ENCODE results near the gene SAPCD2. TPM values are rescaled to one million over a fixed set of nuclear protein-coding genes. Genes with fewer than 3 reads are reported as not detected.

Gene SAPCD2
- total and polyA plus RNA-seq, 2 of the 8 experiments (the other 6 are each of a cell fraction or from before 2014, with no cell fraction given) = 12.7 to 32.1 TPM

DNA sequence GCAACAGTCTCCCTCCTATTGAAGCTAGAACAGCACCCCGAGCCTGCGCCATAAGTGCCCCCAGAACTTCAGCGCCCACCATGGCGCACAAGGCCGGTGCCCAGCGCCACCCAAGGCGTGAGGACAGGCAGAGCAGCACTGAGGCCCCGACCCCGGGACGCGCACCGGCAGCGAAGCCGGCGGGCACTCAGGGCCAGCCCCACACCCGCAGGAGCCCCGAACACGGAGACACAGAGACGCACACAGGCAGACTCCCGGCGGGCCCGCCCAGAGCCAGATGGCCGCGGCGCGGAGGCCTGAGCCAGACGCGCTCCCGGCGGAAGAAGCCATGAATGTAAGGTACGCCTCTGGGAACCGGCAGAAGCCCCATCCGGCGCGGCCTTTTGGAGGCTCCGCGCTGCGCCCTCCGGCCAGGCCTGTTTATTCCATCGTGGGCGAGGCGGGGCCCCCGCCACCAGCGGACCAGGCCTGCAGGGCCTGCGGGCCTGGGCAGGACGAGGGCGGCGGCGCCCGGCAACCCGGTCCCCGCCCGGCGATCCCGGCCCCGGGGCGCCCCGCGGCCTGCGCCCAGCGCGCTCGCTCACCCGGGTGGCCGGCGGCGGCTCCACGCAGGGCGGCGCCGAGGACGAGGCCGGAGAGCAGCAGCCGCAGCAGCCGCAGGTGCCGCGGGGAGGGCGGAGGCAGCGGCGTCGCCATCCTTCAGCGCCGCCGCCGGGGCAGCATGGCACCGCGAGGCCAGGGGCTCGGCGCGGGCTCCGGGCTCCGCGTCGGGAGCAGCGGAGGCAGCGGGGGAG, 24.9 kb downstream of the SAPCD2 start:
- H3K4ac ChIP-seq (replicated peaks; ENCODE audit: insufficient read length, low read depth, low read length) = no peak overlapping the region
- H3K4me2 ChIP-seq (ENCODE audit: insufficient read depth in 1 of 2, low read depth in 2 of 2, low read length in 2 of 2) = peak overlapping the region; percentile 34 to 99
- peaks cover 0 to 4% of the 10 kb centered on the region in 2 experiments; a peak in 1 of 4 replicates for H3K79me2 ChIP-seq (ENCODE audit: control insufficient read depth in 1 of 2, insufficient read depth in 2 of 2, low read length in 2 of 2)
- H3K56ac ChIP-seq (replicated peaks; ENCODE audit: insufficient read length, low read depth, low read length) = no peak overlapping the region
- H3K23me2 ChIP-seq (ENCODE audit: low read depth, low read length) = peaks cover 12% of the 10 kb centered on the region; the same call in 1 of the 2 replicates
- H4K20me1 ChIP-seq (replicated peaks in 1 of 2; ENCODE audit: control insufficient read depth in 1 of 2, insufficient read depth in 2 of 2, low read length in 2 of 2) = peaks cover 8 to 26% of the 10 kb centered on the region in 2 experiments
- WGBS, 2 experiments (ENCODE audit: extremely low coverage in 1 of 2, insufficient coverage in 1 of 2, insufficient read length in 1 of 2, insufficient replicate concordance in 2 of 2, low coverage in 1 of 2, low lambda C conversion rate in 2 of 2, missing lambda C conversion rate in 1 of 2) = 7% methylated on average over 54 of the region's 96 CpGs; no CpG with 5 or more reads in 1 of the 2 experiments
- no peak overlapping the region for H3K14ac ChIP-seq (ENCODE audit: insufficient read length)
- POLR2A ChIA-PET (ENCODE audit: partially characterized antibody) = interaction anchor here (1.0 to 2.4 kb wide), 4 partner anchors 14 to 199 kb away, joined by 3 to 5 read pairs (median 4); partner anchors contain the start of genes FUT7 and TUBB4B
- no peak overlapping the region for H3K27ac ChIP-seq (ENCODE audit: low read depth, low read length)
- H2AFZ ChIP-seq (ENCODE audit: low read length) = no peak overlapping the region
- no peak overlapping the region; the same call in 1 of the 2 replicates for H3K18ac ChIP-seq (ENCODE audit: extremely low read depth, low read length)
- no peak overlapping the region for H2AK5ac ChIP-seq (ENCODE audit: low read depth, low read length)
- no peak overlapping the region for H2BK20ac ChIP-seq (ENCODE audit: low read length)
- 0 out of 2 replicates have a peak overlapping the region, but pooled peaks have one; percentile 17 for H2BK12ac ChIP-seq (ENCODE audit: low read depth, low read length)
- H3K36me3 ChIP-seq (ENCODE audit: control insufficient read depth in 2 of 4, insufficient read depth in 4 of 4, low read length in 3 of 4) = no peaks in the 10 kb centered on the region
- H4K5ac ChIP-seq (ENCODE audit: insufficient read length, low read depth, low read length) = no peak overlapping the region
- CTCF ChIA-PET (ENCODE audit: partially characterized antibody) = interaction anchor here (0.8 to 7.6 kb wide), 19 partner anchors 9 to 203 kb away, joined by 3 to 291 read pairs (median 5); partner anchors contain the start of genes AJM1, FUT7, GRIN1 and RNF224
- H3K9me3 ChIP-seq (ENCODE audit: insufficient read depth in 2 of 2, low read depth in 1 of 2, low read length in 1 of 2) = no peaks in the 10 kb centered on the region
- DNase-seq (ENCODE audit: low read depth in 1 of 2, low spot score in 2 of 2) (peak in 1 of 2 experiments; percentile 75), FAIRE-seq (no peak)
- H3K9ac ChIP-seq (replicated peaks in 1 of 4; ENCODE audit: extremely low read depth in 1 of 4, low read depth in 3 of 4, low read length in 3 of 4) = peak overlapping the region in 1 of 4 experiments; percentile 71; a peak in 4 of 7 replicates
- H3K4me3 ChIP-seq (ENCODE audit: extremely low read depth in 1 of 4, insufficient read depth in 2 of 4, low read depth in 3 of 4, low read length in 4 of 4) = peak overlapping the region; percentile 38 to 62 (median 56)
- peak overlapping the region; percentile 79; the same call in 1 of the 2 replicates for H4K8ac ChIP-seq (ENCODE audit: extremely low read depth, insufficient read depth, low read length)
- no peak overlapping the region for H2BK15ac ChIP-seq (ENCODE audit: low read length)
- peaks cover 9% of the 10 kb centered on the region for H3K79me1 ChIP-seq (ENCODE audit: low read depth, low read length)
- no peak overlapping the region for H2BK5ac ChIP-seq (ENCODE audit: low read depth, low read length)
- no peak overlapping the region for H4K91ac ChIP-seq (replicated peaks; ENCODE audit: insufficient read length, low read length)
- peaks cover 17 to 47% (median 34%) of the 10 kb centered on the region in 4 experiments for H3K27me3 ChIP-seq (replicated peaks in 1 of 4; ENCODE audit: control insufficient read depth in 3 of 4, extremely low read depth in 1 of 4, insufficient read depth in 3 of 4, low read length in 3 of 4)
- H3K4me1 ChIP-seq (replicated peaks in 1 of 4; ENCODE audit: control insufficient read depth in 3 of 4, insufficient read depth in 4 of 4, low read length in 3 of 4) = peaks cover 3 to 14% (median 8%) of the 10 kb centered on the region in 4 experiments; a peak in 6 of 7 replicates
- H3K23ac ChIP-seq (ENCODE audit: insufficient read length) = no peak overlapping the region
- H2BK120ac ChIP-seq (replicated peaks; ENCODE audit: low read depth, low read length) = no peak overlapping the region
- TF ChIP-seq BACH1 (IDR thresholded peaks at IDR 0.05; ENCODE audit: low read length) (no peak), GABPA (IDR thresholded peaks at IDR 0.05; ENCODE audit: borderline replicate concordance, insufficient read depth, low read length) (0 out of 2 replicates have a peak, but pooled peaks have one; percentile 18), EZH2 (IDR thresholded peaks at IDR 0.05; ENCODE audit: low read depth, low read length, severe bottlenecking) (peak; percentile 16), ZNF274 (IDR thresholded peaks at IDR 0.05; ENCODE audit: borderline replicate concordance, extremely low read depth, low read length) (no peak), CHD2 (IDR thresholded peaks at IDR 0.05; ENCODE audit: low read length) (no peak), SP2 (IDR thresholded peaks at IDR 0.05; ENCODE audit: low read length) (no peak), TAF1 (IDR thresholded peaks at IDR 0.05; ENCODE audit: low read depth, low read length) (no peak), POLR2AphosphoS5 (IDR thresholded peaks at IDR 0.05; ENCODE audit: low read depth, low read length) (no peak)
- TF ChIP-seq, protein P1, sequence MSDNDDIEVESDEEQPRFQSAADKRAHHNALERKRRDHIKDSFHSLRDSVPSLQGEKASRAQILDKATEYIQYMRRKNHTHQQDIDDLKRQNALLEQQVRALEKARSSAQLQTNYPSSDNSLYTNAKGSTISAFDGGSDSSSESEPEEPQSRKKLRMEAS (IDR thresholded peaks at IDR 0.05) = no peak
- TF ChIP-seq, protein P2, sequence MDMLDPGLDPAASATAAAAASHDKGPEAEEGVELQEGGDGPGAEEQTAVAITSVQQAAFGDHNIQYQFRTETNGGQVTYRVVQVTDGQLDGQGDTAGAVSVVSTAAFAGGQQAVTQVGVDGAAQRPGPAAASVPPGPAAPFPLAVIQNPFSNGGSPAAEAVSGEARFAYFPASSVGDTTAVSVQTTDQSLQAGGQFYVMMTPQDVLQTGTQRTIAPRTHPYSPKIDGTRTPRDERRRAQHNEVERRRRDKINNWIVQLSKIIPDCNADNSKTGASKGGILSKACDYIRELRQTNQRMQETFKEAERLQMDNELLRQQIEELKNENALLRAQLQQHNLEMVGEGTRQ (IDR thresholded peaks at IDR 0.05; ENCODE audit: low read length) = no peak
